ENCODE data around the gene TFAP2A.
A peak's percentile ranks its signal among the peaks of the same experiment; 100 is the strongest.

TFAP2A gene

GRCh38 chr6:10414756-10415616, at the start of gene TFAP2A:
TFAP2A (minus strand) TSS chr6:10415074; CDS start chr6:10414991, 83 bp downstream.
- DNase-seq (ENCODE audit: low read depth), result peak; percentile 69

- no peak for DNase-seq (ENCODE audit: low read depth)
Measured at GRCh38 chr6:10463491-10464481, 48.9 kb upstream of the TFAP2A start.

GRCh38 chr6:10463040-10463439, 48.2 kb upstream of the TFAP2A start:
- no peak for DNase-seq (ENCODE audit: low read depth)

GRCh38 chr6:10461850-10462249, 47.0 kb upstream of the TFAP2A start:
- no peak for DNase-seq (ENCODE audit: low read depth)

- no peak for DNase-seq (ENCODE audit: low read depth)
Measured at GRCh38 chr6:10460096-10460495, 45.2 kb upstream of the TFAP2A start.

- DNase-seq (ENCODE audit: low read depth), result no peak
Measured at GRCh38 chr6:10458287-10458686, 43.4 kb upstream of the TFAP2A start.

GRCh38 chr6:10453596-10453995, 38.7 kb upstream of the TFAP2A start:
- no peak for DNase-seq (ENCODE audit: low read depth)

- peak; percentile 74 for DNase-seq (ENCODE audit: low read depth)
Measured at GRCh38 chr6:10451828-10452509, 37.1 kb upstream of the TFAP2A start.

- no peak for DNase-seq (ENCODE audit: low read depth)
Measured at GRCh38 chr6:10451394-10451793, 36.5 kb upstream of the TFAP2A start.

- no peak for DNase-seq (ENCODE audit: low read depth)
Measured at GRCh38 chr6:10449751-10450150, 34.9 kb upstream of the TFAP2A start.

- no peak for DNase-seq (ENCODE audit: low read depth)
Measured at GRCh38 chr6:10448096-10448495, 33.2 kb upstream of the TFAP2A start.

- no peak for DNase-seq (ENCODE audit: low read depth)
Measured at GRCh38 chr6:10446548-10446947, 31.7 kb upstream of the TFAP2A start.

GRCh38 chr6:10441655-10442009, 26.8 kb upstream of the TFAP2A start:
- DNase-seq (ENCODE audit: low read depth), result no peak

GRCh38 chr6:10441004-10441654, 26.3 kb upstream of the TFAP2A start:
- peak; percentile 98 for DNase-seq (ENCODE audit: low read depth)

- no peak for DNase-seq (ENCODE audit: low read depth)
Measured at GRCh38 chr6:10437891-10438290, 23.0 kb upstream of the TFAP2A start.

GRCh38 chr6:10434235-10434634, 19.4 kb upstream of the TFAP2A start:
- DNase-seq (ENCODE audit: low read depth), result no peak

- DNase-seq (ENCODE audit: low read depth), result no peak
Measured at GRCh38 chr6:10433322-10433721, 18.4 kb upstream of the TFAP2A start.

GRCh38 chr6:10431423-10432164, 16.7 kb upstream of the TFAP2A start:
- no peak for DNase-seq (ENCODE audit: low read depth)

- peak; percentile 59 for DNase-seq (ENCODE audit: low read depth)
Measured at GRCh38 chr6:10429638-10430427, 15.0 kb upstream of the TFAP2A start.

GRCh38 chr6:10426781-10427279, 12.0 kb upstream of the TFAP2A start:
- no peak for DNase-seq (ENCODE audit: low read depth)

All from iris pigment epithelial cell (primary cell).